Measurements from ENCODE around the gene SLC18B1. TPM values are rescaled to one million over a fixed set of nuclear protein-coding genes. Genes with fewer than 3 reads are reported as not detected.

The SLC18B1 gene
- total RNA-seq, 1 experiment from 2014 or later, result 24.1 TPM

DNA sequence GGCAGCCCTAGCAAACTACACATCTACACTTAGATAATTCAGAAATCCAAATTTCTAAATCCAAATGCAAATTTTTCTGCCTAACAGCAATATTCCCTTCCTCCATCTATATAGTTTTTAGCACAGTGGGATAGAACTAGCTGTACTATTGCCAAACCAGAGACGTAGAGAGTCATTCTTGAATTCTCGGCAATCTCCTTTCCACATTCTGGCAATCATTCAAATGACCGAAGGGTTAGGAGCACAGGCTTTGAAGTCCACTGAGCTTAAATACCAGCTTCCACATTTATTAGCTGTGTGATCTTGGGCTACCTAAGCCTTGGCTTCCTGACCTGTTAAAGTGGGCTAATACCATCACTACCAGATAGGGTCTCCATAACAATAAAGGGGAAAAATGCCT is 12.8 kb upstream of the SLC18B1 start (continued):
- TF ChIP-seq NR3C1 (CRISPR knock-in tag; conservative IDR thresholded peaks at IDR 0.05; ENCODE audit: low read depth) (no peak), GTF2I (CRISPR knock-in tag; conservative IDR thresholded peaks at IDR 0.05) (no peak), NFATC4 (CRISPR knock-in tag; IDR thresholded peaks at IDR 0.05) (no peak)

DNA sequence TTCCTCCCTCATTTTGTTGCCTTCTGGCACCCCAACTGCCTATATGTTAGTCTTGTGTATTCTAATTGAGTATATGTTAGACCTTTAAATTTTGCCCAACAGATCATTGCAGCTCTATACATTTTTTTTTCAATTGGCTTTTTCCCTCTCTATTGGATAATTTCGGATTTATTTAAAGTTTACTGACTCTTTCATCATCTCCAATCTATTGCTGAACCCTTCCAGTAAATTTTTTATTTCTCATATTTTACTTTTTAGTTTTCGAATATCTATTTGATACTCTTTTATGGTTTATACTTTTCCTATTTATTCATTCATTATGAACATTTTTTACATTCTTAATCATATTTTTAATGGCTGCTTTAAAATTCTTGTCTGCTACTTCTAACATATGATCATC is 7.1 kb upstream of the SLC18B1 start:
- ATAC-seq, result no peak
- DNase-seq (ENCODE audit: low spot score), result no peak
- Mint-ChIP-seq H3K4me1 (no peaks in the 10 kb centered on the region), H3K36me3 (no peaks in the 10 kb centered on the region), H3K4me3 (no peak overlapping the region), H3K27ac (no peak overlapping the region), H3K9me3 (no peaks in the 10 kb centered on the region), H3K27me3 (ENCODE audit: low read depth) (peaks cover 7% of the 10 kb centered on the region)
- POLR2A ChIA-PET, result no interaction called here
- TF ChIP-seq OVOL2 (CRISPR knock-in tag; IDR thresholded peaks at IDR 0.05; ENCODE audit: borderline replicate concordance) (no peak), EMX1 (CRISPR knock-in tag; IDR thresholded peaks at IDR 0.05) (no peak), ETV6 (CRISPR knock-in tag; IDR thresholded peaks at IDR 0.05) (no peak), NFYB (CRISPR knock-in tag; conservative IDR thresholded peaks at IDR 0.05; ENCODE audit: low read depth) (no peak), ZNF263 (CRISPR knock-in tag; IDR thresholded peaks at IDR 0.05; ENCODE audit: low read depth) (no peak), JUN (CRISPR knock-in tag; IDR thresholded peaks at IDR 0.05) (no peak), ATF1 (CRISPR knock-in tag; IDR thresholded peaks at IDR 0.05) (no peak), MYBL2 (CRISPR knock-in tag; IDR thresholded peaks at IDR 0.05) (no peak), ZNF232 (CRISPR knock-in tag; IDR thresholded peaks at IDR 0.05) (no peak), NR1H2 (CRISPR knock-in tag; IDR thresholded peaks at IDR 0.05) (no peak), GRHL2 (CRISPR knock-in tag; IDR thresholded peaks at IDR 0.05; ENCODE audit: insufficient replicate concordance, severe bottlenecking) (no peak), ZNF671 (CRISPR knock-in tag; IDR thresholded peaks at IDR 0.05) (no peak), SMAD3 (CRISPR knock-in tag; IDR thresholded peaks at IDR 0.05; ENCODE audit: borderline replicate concordance) (no peak), ZNF396 (CRISPR knock-in tag; IDR thresholded peaks at IDR 0.05; ENCODE audit: borderline replicate concordance) (no peak), ZNF416 (CRISPR knock-in tag; IDR thresholded peaks at IDR 0.05) (no peak)
- TF ChIP-seq, protein P1, sequence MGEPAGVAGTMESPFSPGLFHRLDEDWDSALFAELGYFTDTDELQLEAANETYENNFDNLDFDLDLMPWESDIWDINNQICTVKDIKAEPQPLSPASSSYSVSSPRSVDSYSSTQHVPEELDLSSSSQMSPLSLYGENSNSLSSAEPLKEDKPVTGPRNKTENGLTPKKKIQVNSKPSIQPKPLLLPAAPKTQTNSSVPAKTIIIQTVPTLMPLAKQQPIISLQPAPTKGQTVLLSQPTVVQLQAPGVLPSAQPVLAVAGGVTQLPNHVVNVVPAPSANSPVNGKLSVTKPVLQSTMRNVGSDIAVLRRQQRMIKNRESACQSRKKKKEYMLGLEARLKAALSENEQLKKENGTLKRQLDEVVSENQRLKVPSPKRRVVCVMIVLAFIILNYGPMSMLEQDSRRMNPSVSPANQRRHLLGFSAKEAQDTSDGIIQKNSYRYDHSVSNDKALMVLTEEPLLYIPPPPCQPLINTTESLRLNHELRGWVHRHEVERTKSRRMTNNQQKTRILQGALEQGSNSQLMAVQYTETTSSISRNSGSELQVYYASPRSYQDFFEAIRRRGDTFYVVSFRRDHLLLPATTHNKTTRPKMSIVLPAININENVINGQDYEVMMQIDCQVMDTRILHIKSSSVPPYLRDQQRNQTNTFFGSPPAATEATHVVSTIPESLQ (CRISPR knock-in tag; IDR thresholded peaks at IDR 0.05), result no peak
- TF ChIP-seq, protein P2, sequence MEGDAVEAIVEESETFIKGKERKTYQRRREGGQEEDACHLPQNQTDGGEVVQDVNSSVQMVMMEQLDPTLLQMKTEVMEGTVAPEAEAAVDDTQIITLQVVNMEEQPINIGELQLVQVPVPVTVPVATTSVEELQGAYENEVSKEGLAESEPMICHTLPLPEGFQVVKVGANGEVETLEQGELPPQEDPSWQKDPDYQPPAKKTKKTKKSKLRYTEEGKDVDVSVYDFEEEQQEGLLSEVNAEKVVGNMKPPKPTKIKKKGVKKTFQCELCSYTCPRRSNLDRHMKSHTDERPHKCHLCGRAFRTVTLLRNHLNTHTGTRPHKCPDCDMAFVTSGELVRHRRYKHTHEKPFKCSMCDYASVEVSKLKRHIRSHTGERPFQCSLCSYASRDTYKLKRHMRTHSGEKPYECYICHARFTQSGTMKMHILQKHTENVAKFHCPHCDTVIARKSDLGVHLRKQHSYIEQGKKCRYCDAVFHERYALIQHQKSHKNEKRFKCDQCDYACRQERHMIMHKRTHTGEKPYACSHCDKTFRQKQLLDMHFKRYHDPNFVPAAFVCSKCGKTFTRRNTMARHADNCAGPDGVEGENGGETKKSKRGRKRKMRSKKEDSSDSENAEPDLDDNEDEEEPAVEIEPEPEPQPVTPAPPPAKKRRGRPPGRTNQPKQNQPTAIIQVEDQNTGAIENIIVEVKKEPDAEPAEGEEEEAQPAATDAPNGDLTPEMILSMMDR (IDR thresholded peaks at IDR 0.05), result no peak
- TF ChIP-seq, protein P3, sequence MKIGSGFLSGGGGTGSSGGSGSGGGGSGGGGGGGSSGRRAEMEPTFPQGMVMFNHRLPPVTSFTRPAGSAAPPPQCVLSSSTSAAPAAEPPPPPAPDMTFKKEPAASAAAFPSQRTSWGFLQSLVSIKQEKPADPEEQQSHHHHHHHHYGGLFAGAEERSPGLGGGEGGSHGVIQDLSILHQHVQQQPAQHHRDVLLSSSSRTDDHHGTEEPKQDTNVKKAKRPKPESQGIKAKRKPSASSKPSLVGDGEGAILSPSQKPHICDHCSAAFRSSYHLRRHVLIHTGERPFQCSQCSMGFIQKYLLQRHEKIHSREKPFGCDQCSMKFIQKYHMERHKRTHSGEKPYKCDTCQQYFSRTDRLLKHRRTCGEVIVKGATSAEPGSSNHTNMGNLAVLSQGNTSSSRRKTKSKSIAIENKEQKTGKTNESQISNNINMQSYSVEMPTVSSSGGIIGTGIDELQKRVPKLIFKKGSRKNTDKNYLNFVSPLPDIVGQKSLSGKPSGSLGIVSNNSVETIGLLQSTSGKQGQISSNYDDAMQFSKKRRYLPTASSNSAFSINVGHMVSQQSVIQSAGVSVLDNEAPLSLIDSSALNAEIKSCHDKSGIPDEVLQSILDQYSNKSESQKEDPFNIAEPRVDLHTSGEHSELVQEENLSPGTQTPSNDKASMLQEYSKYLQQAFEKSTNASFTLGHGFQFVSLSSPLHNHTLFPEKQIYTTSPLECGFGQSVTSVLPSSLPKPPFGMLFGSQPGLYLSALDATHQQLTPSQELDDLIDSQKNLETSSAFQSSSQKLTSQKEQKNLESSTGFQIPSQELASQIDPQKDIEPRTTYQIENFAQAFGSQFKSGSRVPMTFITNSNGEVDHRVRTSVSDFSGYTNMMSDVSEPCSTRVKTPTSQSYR (CRISPR knock-in tag; IDR thresholded peaks at IDR 0.05), result no peak
- TF ChIP-seq, protein P4, sequence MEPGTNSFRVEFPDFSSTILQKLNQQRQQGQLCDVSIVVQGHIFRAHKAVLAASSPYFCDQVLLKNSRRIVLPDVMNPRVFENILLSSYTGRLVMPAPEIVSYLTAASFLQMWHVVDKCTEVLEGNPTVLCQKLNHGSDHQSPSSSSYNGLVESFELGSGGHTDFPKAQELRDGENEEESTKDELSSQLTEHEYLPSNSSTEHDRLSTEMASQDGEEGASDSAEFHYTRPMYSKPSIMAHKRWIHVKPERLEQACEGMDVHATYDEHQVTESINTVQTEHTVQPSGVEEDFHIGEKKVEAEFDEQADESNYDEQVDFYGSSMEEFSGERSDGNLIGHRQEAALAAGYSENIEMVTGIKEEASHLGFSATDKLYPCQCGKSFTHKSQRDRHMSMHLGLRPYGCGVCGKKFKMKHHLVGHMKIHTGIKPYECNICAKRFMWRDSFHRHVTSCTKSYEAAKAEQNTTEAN (CRISPR knock-in tag; IDR thresholded peaks at IDR 0.05), result no peak
- CTCF ChIA-PET, result no interaction called here
